IPS DF 6.9 (cell line): ENCODE measurements around the gene HCRT.

Source experiments
- DNase-seq: peaks from one replicate; pipeline ENCODE4 v3.0.0-alpha.2; 2013; ENCODE audit warnings: low read depth, low spot score
- H3K27ac ChIP-seq: one replicate; pipeline ENCODE4 v1.5.1; 2013; ENCODE audit warnings: low read length, control low read depth
- H3K27me3 ChIP-seq: 2 replicates; pipeline ENCODE4 v1.6.1; 2013; ENCODE audit warnings: mild to moderate bottlenecking, low read length; ENCODE audit not compliant: control insufficient read depth, insufficient read depth
- H3K36me3 ChIP-seq: 2 replicates; pipeline ENCODE4 v1.6.1; 2013; ENCODE audit warnings: low read length; ENCODE audit not compliant: control insufficient read depth, insufficient read depth
- H3K4me1 ChIP-seq: 2 replicates; pipeline ENCODE4 v1.6.1; 2013; ENCODE audit warnings: low read length; ENCODE audit not compliant: control insufficient read depth, insufficient read depth
- H3K4me3 ChIP-seq: 2 replicates; pipeline ENCODE4 v1.5.1; 2013; ENCODE audit warnings: mild to moderate bottlenecking, low read length
- H3K9me3 ChIP-seq: 2 replicates; pipeline ENCODE4 v1.6.1; 2013; ENCODE audit warnings: low read length, inconsistent platforms; ENCODE audit not compliant: control insufficient read depth, insufficient read depth
- WGBS: extraction: QIAGEN DNeasy Blood & Tissue Kit; methylation state at CpG from one replicate; pipeline ENCODE4 v1.1.7; 2013; ENCODE audit warnings: mixed read lengths, missing lambda C conversion rate; ENCODE audit not compliant: insufficient read length, insufficient coverage; 5-methylcytosine and 5-hydroxymethylcytosine counted together

Gene HCRT

DNA sequence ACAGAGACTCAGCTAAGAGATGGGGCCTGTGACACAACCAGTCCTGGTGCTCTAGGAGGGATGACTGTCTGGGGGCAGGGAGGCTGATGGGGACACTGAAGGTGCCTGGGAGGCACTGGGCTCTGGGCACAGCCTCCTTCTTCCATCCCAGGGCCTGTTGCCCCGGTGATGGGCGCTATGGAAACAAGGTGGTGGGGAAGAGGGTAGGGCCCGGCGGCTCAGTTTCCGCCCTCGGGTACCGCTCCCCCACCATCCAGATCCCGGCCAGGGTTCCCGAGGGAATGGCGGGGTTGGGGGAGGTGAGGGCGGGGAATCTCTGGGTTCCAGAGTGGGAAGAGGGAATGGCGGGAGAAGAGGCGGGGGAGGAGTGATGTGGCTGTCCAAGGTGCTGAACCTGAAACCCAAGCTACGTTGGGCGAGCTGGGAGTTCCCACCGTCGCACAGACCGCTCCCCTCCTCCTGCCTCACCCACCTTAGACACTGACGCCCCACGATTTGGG, 5.3 kb downstream of the HCRT start:
- no CpG with 5 or more reads among the region's 20 CpGs for WGBS
- Histone ChIP-seq H3K36me3 (no peaks in the 10 kb centered on the region), H3K4me3 (peak overlapping the region; percentile 48; the same call in 1 of the 2 replicates), H3K9me3 (no peaks in the 10 kb centered on the region), H3K27me3 (peaks cover 5% of the 10 kb centered on the region; the same call in 1 of the 2 replicates), H3K27ac (no peak overlapping the region), H3K4me1 (no peaks in the 10 kb centered on the region; the same call in 1 of the 2 replicates)
- no peak for DNase-seq

DNA sequence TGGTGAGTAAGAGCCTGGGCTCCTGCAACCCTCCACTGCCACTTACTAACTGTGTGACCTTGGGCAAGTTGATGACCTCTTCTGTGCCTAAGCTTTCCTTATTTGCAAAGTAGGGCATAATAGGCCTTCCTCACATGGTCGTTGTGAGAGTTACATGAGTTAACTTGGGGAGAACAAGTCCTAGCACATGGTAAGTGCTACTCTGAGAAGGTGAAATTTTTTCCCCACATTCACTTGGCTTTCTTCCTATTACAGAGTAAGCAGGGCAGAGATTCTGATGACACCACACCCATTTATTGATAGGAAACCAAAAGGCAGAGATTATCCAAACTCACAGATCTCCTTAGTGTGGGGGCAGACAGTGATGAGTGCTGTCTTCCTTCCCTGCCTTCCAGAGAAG, 5.9 kb downstream of the HCRT start:
- H3K36me3 ChIP-seq: no peaks in the 10 kb centered on the region
- H3K27ac ChIP-seq: no peak overlapping the region
- DNase-seq: no peak
- no peak overlapping the region for H3K4me3 ChIP-seq
- H3K27me3 ChIP-seq: peaks cover 5% of the 10 kb centered on the region; the same call in 1 of the 2 replicates
- WGBS: no CpG with 5 or more reads among the region's 1 CpG
- H3K4me1 ChIP-seq: no peaks in the 10 kb centered on the region; the same call in 1 of the 2 replicates
- no peaks in the 10 kb centered on the region for H3K9me3 ChIP-seq

GRCh38 chr17:42178817-42179216, 6.4 kb downstream of the HCRT start:
- H3K27me3 ChIP-seq: peaks cover 5% of the 10 kb centered on the region; the same call in 1 of the 2 replicates
- no peaks in the 10 kb centered on the region; the same call in 1 of the 2 replicates for H3K4me1 ChIP-seq
- no peaks in the 10 kb centered on the region for H3K9me3 ChIP-seq
- no peak overlapping the region for H3K4me3 ChIP-seq
- no CpG with 5 or more reads among the region's 14 CpGs for WGBS
- H3K27ac ChIP-seq: no peak overlapping the region
- no peak for DNase-seq
- H3K36me3 ChIP-seq: no peaks in the 10 kb centered on the region

- Histone ChIP-seq H3K27me3 (peaks cover 2% of the 10 kb centered on the region; the same call in 1 of the 2 replicates), H3K36me3 (no peaks in the 10 kb centered on the region), H3K4me3 (no peak overlapping the region), H3K4me1 (no peaks in the 10 kb centered on the region; the same call in 1 of the 2 replicates), H3K27ac (no peak overlapping the region), H3K9me3 (no peaks in the 10 kb centered on the region)
- WGBS: no CpG with 5 or more reads among the region's 2 CpGs
- DNase-seq: no peak
Observed at GRCh38 chr17:42177684-42178083, 7.6 kb downstream of the HCRT start.

DNA sequence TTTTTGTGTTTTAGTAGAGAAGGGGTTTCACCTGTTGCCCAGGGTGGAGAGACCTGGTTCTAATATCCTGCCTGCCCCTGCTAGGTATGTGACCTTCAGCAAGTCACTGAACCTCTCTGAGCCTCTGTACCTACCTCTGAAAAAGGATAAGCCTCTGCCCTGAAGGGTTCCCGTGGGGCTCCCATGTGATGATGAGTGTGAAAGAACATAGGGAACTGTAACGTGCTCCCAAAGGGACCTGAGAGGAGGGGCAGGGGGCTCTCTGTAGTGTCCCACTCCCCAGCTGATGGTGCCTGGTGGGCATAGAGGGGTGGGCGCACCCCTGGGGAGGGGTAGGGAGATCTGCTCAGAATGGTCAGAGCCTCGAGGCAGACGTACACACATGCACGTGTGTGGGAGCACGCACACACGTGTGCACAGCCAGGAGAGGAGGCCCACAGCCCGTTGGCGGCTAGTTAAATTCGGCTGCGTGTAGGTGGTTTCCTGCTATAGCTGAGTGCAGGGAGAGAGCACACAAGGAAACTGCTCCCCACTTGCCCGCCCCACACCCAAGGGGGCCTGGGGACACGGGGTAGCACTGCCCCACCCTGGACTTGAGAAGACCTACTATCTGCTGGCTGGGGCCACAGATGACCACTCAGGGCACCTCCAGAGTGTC, 11.0 kb downstream of the HCRT start:
- no CpG with 5 or more reads among the region's 14 CpGs for WGBS
- H3K9me3 ChIP-seq: no peaks in the 10 kb centered on the region
- H3K4me1 ChIP-seq: no peaks in the 10 kb centered on the region
- H3K4me3 ChIP-seq: no peak overlapping the region
- H3K27ac ChIP-seq: no peak overlapping the region
- no peaks in the 10 kb centered on the region for H3K36me3 ChIP-seq
- DNase-seq: no peak
- no peaks in the 10 kb centered on the region for H3K27me3 ChIP-seq

DNA sequence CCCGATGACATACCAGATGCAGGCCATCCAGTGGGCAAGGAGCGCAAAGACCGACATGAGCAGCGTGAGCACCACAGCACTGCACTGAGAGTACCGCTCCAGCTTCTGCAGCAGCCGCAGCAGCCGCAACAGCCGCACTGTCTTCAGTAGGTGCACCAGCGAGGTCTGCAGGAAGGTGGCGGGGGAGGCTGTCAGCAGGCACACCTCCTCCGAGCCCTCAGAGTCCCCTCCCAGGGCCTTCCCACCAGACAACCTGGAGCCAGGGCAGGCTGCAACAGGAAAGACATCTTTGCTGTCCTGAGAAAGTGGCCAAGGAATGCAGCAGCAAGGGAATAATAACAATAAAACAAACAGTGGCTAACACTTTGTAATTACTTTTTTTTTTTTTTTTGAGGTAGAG, 13.4 kb downstream of the HCRT start:
- no peaks in the 10 kb centered on the region for H3K4me1 ChIP-seq
- H3K4me3 ChIP-seq: no peak overlapping the region
- H3K27ac ChIP-seq: no peak overlapping the region
- no peaks in the 10 kb centered on the region for H3K36me3 ChIP-seq
- H3K27me3 ChIP-seq: no peaks in the 10 kb centered on the region
- no peak for DNase-seq
- WGBS: no CpG with 5 or more reads among the region's 11 CpGs
- no peaks in the 10 kb centered on the region for H3K9me3 ChIP-seq

DNA sequence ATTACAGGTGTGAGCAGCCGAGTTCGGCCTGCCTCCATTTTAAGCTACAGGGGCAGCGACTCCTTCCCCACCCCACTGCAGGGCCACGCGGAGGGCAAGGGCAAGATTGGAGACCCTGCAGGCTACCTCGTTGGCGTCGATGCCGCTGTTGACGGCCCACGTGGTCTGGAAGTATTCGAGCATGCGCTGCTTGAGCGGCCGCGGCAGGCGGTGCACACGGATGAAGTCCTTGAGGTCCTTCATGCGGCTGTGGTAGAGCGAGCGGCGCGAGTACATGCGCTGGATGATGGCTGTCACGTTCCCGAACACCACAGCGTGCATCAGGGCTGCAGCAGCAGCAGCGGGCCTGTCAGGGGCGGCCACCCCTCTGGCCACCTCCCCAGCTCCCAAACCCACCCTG, 15.9 kb downstream of the HCRT start:
- DNase-seq: no peak
- no peak overlapping the region for H3K4me3 ChIP-seq
- no peaks in the 10 kb centered on the region for H3K27me3 ChIP-seq
- H3K9me3 ChIP-seq: no peaks in the 10 kb centered on the region
- no CpG with 5 or more reads among the region's 29 CpGs for WGBS
- no peaks in the 10 kb centered on the region for H3K4me1 ChIP-seq
- no peak overlapping the region for H3K27ac ChIP-seq
- H3K36me3 ChIP-seq: no peaks in the 10 kb centered on the region

DNA sequence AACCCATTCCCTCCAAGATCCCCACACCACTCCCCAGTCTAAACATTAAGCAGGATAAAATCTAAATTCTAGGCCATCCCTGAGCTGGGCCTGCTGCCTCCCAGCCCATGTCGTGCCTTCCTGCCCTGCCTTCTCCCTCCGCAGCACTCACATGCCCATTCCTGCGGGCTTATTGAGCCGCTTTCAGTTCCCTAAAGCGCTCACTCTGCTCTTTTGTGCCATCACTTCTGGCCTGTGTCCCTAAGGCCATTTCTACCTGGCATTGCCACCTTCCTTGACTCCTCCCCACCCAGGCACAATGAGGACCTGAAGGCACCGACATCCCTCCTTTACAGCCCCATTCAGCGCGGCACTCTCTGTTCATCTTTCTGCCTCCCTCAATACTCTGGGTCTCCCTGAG, 17.4 kb downstream of the HCRT start:
- no peaks in the 10 kb centered on the region for H3K27me3 ChIP-seq
- DNase-seq: no peak
- no peak overlapping the region for H3K27ac ChIP-seq
- WGBS: no CpG with 5 or more reads among the region's 8 CpGs
- H3K4me3 ChIP-seq: no peak overlapping the region
- no peaks in the 10 kb centered on the region for H3K36me3 ChIP-seq
- no peaks in the 10 kb centered on the region for H3K9me3 ChIP-seq
- peaks cover 1% of the 10 kb centered on the region; the same call in 1 of the 2 replicates for H3K4me1 ChIP-seq

DNA sequence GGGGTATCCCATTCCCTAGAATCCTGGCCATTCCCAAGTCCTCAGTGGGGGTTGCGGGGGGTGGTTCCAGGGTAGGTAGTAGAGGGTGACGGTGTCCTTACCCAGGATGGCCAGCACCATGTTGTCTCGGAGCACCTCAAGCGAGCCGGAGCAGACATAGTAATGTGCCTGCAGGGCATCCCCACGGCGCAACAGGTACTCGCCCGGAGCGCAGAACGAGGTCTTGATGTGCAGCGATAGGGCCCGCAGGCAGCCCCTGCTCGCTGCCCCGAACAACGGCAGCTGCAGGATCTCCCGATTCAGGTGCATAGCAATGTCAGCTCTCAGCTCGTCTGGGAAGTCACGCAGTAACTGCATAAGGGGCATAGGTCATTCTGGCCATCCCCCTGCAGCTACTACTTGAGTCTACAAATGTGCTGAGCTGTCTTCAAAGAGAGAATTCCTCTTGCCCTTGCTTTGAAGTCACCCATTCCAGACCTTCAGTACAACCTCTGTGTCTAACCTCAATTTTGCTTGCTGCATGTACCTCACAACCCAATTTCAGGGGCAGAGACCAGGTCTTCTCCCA, 19.0 kb downstream of the HCRT start:
- Histone ChIP-seq H3K4me3 (no peak overlapping the region), H3K4me1 (peaks cover 1% of the 10 kb centered on the region; the same call in 1 of the 2 replicates), H3K9me3 (no peaks in the 10 kb centered on the region), H3K36me3 (no peaks in the 10 kb centered on the region), H3K27me3 (no peaks in the 10 kb centered on the region), H3K27ac (no peak overlapping the region)
- no peak for DNase-seq
- WGBS: no CpG with 5 or more reads among the region's 19 CpGs

- DNase-seq: no peak
- Histone ChIP-seq H3K27ac (no peak overlapping the region), H3K27me3 (no peaks in the 10 kb centered on the region), H3K9me3 (no peaks in the 10 kb centered on the region), H3K4me3 (no peak overlapping the region), H3K4me1 (peaks cover 1% of the 10 kb centered on the region; the same call in 1 of the 2 replicates), H3K36me3 (no peaks in the 10 kb centered on the region)
- WGBS: no CpG with 5 or more reads among the region's 6 CpGs
Observed at GRCh38 chr17:42165751-42166150, 19.5 kb downstream of the HCRT start.
